HG02970 (cell line): Measurements from ENCODE around the gene DPP3.
"Not testable (repeated sequence)": the region's sequence is repeated elsewhere in the genome, so short reads cannot be mapped to it uniquely, and the experiment has no call there.

ENCODE experiments used
- ATAC-seq: cut with Tn5 transposase; IDR thresholded peaks from one replicate; pipeline ENCODE4 v1.9.1; 2021; ENCODE audit warnings: mild to moderate bottlenecking, moderate library complexity, moderate number of reproducible peaks; ENCODE audit not compliant: unreplicated experiment, low FRiP score

Gene DPP3

GRCh38 chr11:66462911-66463310, 17.3 kb upstream of the DPP3 start:
- no peak for ATAC-seq

- not testable (repeated sequence) for ATAC-seq
Measured at GRCh38 chr11:66464116-66464515, 16.1 kb upstream of the DPP3 start.

GRCh38 chr11:66464916-66465315, 15.3 kb upstream of the DPP3 start:
- no peak for ATAC-seq

GRCh38 chr11:66465373-66466224, 14.6 kb upstream of the DPP3 start:
- ATAC-seq: no peak

- ATAC-seq: peak; percentile 81
Measured at GRCh38 chr11:66466225-66467033, 13.8 kb upstream of the DPP3 start, which contains the start of gene PELI3. Gene PELI3, plus strand, starts transcription at chr11:66466905. Its CDS starts 1,224 bp downstream, at chr11:66468129.

GRCh38 chr11:66467034-66467659, 13.1 kb upstream of the DPP3 start:
- no peak for ATAC-seq

GRCh38 chr11:66467756-66468155, 12.5 kb upstream of the DPP3 start:
- no peak for ATAC-seq

- ATAC-seq: no peak
Measured at GRCh38 chr11:66468691-66469090, 11.5 kb upstream of the DPP3 start.

GRCh38 chr11:66469441-66469840, 10.8 kb upstream of the DPP3 start:
- no peak for ATAC-seq

GRCh38 chr11:66470015-66470414, 10.2 kb upstream of the DPP3 start:
- no peak for ATAC-seq

- ATAC-seq: no peak
Measured at GRCh38 chr11:66471142-66471541, 9.1 kb upstream of the DPP3 start.

- no peak for ATAC-seq
Measured at GRCh38 chr11:66472054-66472453, 8.2 kb upstream of the DPP3 start.

GRCh38 chr11:66473167-66473566, 7.1 kb upstream of the DPP3 start:
- no peak for ATAC-seq

GRCh38 chr11:66473608-66474515, 6.4 kb upstream of the DPP3 start:
- no peak for ATAC-seq

GRCh38 chr11:66475349-66476172, 4.7 kb upstream of the DPP3 start:
- ATAC-seq: no peak

- ATAC-seq: no peak
Measured at GRCh38 chr11:66476173-66476840, 3.9 kb upstream of the DPP3 start.

- ATAC-seq: no peak
Measured at GRCh38 chr11:66476841-66477251, 3.4 kb upstream of the DPP3 start.
